ENCODE results near the gene RDH5. TPM values are rescaled to one million over a fixed set of nuclear protein-coding genes. Genes with fewer than 3 reads are reported as not detected.
A peak's percentile ranks its signal among the peaks of the same experiment; 100 is the strongest.

The RDH5 gene
- total and polyA plus RNA-seq, 2 of the 13 experiments (the other 11 are each of a cell fraction or from before 2014, with no cell fraction given), result 2.6 to 5.7 TPM

DNA sequence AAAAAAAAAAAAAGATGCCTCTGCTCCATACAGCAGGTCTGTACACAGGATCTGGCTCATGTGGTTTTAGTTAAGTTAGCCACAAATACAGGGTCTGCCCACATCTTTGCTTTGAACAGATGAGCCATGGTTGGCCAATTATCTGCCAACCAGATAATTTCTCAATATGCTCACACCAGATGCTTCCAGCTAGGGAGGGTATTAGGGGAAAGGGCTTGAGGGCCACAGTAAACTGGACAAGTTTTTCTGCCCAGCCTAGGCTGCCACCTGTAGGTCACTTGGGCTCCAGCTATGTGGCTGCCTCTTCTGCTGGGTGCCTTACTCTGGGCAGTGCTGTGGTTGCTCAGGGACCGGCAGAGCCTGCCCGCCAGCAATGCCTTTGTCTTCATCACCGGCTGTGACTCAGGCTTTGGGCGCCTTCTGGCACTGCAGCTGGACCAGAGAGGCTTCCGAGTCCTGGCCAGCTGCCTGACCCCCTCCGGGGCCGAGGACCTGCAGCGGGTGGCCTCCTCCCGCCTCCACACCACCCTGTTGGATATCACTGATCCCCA is 776 bp downstream of the RDH5 start (continued):
- peak; percentile 18; the same call in 1 of the 2 replicates for TF ChIP-seq GABPB1 (CRISPR knock-in tag; IDR thresholded peaks at IDR 0.05)
- TF ChIP-seq, protein P1, sequence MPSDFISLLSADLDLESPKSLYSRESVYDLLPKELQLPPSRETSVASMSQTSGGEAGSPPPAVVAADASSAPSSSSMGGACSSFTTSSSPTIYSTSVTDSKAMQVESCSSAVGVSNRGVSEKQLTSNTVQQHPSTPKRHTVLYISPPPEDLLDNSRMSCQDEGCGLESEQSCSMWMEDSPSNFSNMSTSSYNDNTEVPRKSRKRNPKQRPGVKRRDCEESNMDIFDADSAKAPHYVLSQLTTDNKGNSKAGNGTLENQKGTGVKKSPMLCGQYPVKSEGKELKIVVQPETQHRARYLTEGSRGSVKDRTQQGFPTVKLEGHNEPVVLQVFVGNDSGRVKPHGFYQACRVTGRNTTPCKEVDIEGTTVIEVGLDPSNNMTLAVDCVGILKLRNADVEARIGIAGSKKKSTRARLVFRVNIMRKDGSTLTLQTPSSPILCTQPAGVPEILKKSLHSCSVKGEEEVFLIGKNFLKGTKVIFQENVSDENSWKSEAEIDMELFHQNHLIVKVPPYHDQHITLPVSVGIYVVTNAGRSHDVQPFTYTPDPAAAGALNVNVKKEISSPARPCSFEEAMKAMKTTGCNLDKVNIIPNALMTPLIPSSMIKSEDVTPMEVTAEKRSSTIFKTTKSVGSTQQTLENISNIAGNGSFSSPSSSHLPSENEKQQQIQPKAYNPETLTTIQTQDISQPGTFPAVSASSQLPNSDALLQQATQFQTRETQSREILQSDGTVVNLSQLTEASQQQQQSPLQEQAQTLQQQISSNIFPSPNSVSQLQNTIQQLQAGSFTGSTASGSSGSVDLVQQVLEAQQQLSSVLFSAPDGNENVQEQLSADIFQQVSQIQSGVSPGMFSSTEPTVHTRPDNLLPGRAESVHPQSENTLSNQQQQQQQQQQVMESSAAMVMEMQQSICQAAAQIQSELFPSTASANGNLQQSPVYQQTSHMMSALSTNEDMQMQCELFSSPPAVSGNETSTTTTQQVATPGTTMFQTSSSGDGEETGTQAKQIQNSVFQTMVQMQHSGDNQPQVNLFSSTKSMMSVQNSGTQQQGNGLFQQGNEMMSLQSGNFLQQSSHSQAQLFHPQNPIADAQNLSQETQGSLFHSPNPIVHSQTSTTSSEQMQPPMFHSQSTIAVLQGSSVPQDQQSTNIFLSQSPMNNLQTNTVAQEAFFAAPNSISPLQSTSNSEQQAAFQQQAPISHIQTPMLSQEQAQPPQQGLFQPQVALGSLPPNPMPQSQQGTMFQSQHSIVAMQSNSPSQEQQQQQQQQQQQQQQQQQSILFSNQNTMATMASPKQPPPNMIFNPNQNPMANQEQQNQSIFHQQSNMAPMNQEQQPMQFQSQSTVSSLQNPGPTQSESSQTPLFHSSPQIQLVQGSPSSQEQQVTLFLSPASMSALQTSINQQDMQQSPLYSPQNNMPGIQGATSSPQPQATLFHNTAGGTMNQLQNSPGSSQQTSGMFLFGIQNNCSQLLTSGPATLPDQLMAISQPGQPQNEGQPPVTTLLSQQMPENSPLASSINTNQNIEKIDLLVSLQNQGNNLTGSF (CRISPR knock-in tag; IDR thresholded peaks at IDR 0.05), result no peak
- TF ChIP-seq ZFP36L1 (CRISPR knock-in tag; IDR thresholded peaks at IDR 0.05), result no peak
- no peak for TF ChIP-seq ZNF124 (CRISPR knock-in tag; IDR thresholded peaks at IDR 0.05)
- no peak for TF ChIP-seq FOXC1 (CRISPR knock-in tag; IDR thresholded peaks at IDR 0.05; ENCODE audit: borderline replicate concordance)
- TF ChIP-seq SP2 (CRISPR knock-in tag; IDR thresholded peaks at IDR 0.05), result no peak
- TF ChIP-seq ZNF768 (CRISPR knock-in tag; IDR thresholded peaks at IDR 0.05), result peak; percentile 46; the same call in 1 of the 2 replicates
- TF ChIP-seq HHEX (CRISPR knock-in tag; IDR thresholded peaks at IDR 0.05), result no peak
- no peak for TF ChIP-seq ATM (IDR thresholded peaks at IDR 0.05; ENCODE audit: borderline replicate concordance)
- TF ChIP-seq NPAS2 (CRISPR knock-in tag; IDR thresholded peaks at IDR 0.05; ENCODE audit: borderline replicate concordance), result no peak
- TF ChIP-seq, protein P2, sequence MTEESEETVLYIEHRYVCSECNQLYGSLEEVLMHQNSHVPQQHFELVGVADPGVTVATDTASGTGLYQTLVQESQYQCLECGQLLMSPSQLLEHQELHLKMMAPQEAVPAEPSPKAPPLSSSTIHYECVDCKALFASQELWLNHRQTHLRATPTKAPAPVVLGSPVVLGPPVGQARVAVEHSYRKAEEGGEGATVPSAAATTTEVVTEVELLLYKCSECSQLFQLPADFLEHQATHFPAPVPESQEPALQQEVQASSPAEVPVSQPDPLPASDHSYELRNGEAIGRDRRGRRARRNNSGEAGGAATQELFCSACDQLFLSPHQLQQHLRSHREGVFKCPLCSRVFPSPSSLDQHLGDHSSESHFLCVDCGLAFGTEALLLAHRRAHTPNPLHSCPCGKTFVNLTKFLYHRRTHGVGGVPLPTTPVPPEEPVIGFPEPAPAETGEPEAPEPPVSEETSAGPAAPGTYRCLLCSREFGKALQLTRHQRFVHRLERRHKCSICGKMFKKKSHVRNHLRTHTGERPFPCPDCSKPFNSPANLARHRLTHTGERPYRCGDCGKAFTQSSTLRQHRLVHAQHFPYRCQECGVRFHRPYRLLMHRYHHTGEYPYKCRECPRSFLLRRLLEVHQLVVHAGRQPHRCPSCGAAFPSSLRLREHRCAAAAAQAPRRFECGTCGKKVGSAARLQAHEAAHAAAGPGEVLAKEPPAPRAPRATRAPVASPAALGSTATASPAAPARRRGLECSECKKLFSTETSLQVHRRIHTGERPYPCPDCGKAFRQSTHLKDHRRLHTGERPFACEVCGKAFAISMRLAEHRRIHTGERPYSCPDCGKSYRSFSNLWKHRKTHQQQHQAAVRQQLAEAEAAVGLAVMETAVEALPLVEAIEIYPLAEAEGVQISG (CRISPR knock-in tag; IDR thresholded peaks at IDR 0.05), result 0 out of 2 replicates have a peak, but pooled peaks have one; percentile 24
- TF ChIP-seq, protein P3, sequence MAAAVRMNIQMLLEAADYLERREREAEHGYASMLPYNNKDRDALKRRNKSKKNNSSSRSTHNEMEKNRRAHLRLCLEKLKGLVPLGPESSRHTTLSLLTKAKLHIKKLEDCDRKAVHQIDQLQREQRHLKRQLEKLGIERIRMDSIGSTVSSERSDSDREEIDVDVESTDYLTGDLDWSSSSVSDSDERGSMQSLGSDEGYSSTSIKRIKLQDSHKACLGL (CRISPR knock-in tag; IDR thresholded peaks at IDR 0.05), result no peak
- TF ChIP-seq KLF11 (CRISPR knock-in tag; IDR thresholded peaks at IDR 0.05), result no peak
- TF ChIP-seq SMAD3 (CRISPR knock-in tag; IDR thresholded peaks at IDR 0.05), result no peak
- no peak for TF ChIP-seq MATR3 (CRISPR knock-in tag; IDR thresholded peaks at IDR 0.05)
- no peak for TF ChIP-seq ZNF180 (CRISPR knock-in tag; IDR thresholded peaks at IDR 0.05; ENCODE audit: borderline replicate concordance, low read depth)
- no peak for TF ChIP-seq ZNF34 (CRISPR knock-in tag; IDR thresholded peaks at IDR 0.05; ENCODE audit: borderline replicate concordance)
- TF ChIP-seq RAD21 (CRISPR knock-in tag; IDR thresholded peaks at IDR 0.05), result peak; percentile 81
- peak; percentile 66 for TF ChIP-seq SMC3 (IDR thresholded peaks at IDR 0.05; ENCODE audit: low read length)
- no peak for TF ChIP-seq ZFP36 (IDR thresholded peaks at IDR 0.05; ENCODE audit: borderline replicate concordance, low read depth, low read length, partially characterized antibody)
- no peak for TF ChIP-seq ZNF720 (CRISPR knock-in tag; IDR thresholded peaks at IDR 0.05)
- TF ChIP-seq RBM22 (optimal IDR thresholded peaks at IDR 0.05; ENCODE audit: low read length), result no peak
- TF ChIP-seq NFYC (CRISPR knock-in tag; IDR thresholded peaks at IDR 0.05), result no peak
- no peak for TF ChIP-seq NFE2L1 (CRISPR knock-in tag; IDR thresholded peaks at IDR 0.05; ENCODE audit: borderline replicate concordance)
- no peak for TF ChIP-seq ZNF160 (CRISPR knock-in tag; IDR thresholded peaks at IDR 0.05)
